ENCODE results near the gene PPP6R2.

Gene PPP6R2

DNA sequence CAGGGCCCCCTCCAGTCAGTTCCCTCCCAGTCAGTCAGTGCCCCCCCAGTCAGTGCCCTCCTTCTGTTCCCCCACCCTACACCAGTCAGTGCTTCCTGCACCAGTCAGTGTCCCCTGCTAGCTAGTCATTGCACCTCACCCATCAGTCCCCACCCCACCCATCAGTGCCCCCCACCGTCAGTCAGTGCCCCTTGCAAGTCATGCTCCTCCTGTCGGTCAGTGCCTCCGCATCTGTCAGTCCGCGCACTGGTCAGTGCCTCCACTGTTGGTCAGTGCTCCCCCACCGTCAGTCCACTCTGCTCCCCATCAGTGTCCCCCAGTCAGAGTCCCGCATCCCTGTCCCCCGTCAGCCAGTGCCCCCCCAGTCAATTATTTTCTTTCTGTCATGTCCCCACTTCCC, 3.3 kb downstream of the PPP6R2 start:
- no peak for DNase-seq (ENCODE audit: low read depth, low spot score)
- in situ Hi-C loops (cut with HindIII; ENCODE audit: low sequenced_read_pairs) = no loop called here
- TF ChIP-seq, protein P1, sequence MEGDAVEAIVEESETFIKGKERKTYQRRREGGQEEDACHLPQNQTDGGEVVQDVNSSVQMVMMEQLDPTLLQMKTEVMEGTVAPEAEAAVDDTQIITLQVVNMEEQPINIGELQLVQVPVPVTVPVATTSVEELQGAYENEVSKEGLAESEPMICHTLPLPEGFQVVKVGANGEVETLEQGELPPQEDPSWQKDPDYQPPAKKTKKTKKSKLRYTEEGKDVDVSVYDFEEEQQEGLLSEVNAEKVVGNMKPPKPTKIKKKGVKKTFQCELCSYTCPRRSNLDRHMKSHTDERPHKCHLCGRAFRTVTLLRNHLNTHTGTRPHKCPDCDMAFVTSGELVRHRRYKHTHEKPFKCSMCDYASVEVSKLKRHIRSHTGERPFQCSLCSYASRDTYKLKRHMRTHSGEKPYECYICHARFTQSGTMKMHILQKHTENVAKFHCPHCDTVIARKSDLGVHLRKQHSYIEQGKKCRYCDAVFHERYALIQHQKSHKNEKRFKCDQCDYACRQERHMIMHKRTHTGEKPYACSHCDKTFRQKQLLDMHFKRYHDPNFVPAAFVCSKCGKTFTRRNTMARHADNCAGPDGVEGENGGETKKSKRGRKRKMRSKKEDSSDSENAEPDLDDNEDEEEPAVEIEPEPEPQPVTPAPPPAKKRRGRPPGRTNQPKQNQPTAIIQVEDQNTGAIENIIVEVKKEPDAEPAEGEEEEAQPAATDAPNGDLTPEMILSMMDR (IDR thresholded peaks at IDR 0.05; ENCODE audit: low read depth, low read length) = no peak
- no peak overlapping the region for H3K4me3 ChIP-seq (ENCODE audit: low read depth, low read length)

DNA sequence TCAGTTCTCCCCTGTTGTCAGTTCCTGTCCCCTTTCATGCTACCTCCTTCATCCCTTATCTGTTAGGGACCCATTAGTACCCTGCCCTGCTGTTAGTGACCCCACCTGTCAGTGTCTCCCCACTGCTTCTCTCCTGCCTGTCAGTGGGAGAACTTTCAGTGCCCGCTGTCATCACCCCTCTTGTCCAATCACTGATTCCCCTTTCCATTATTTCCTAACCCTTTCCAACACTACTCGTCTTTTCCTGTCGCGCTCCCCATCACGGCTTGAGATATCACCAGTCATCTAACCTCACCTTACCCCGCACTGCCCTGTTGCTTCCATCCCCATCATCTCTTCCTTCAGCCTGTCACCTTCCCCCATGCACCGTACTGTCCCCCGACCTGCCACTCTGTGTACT, 4.0 kb downstream of the PPP6R2 start:
- in situ Hi-C loops (cut with HindIII; ENCODE audit: low sequenced_read_pairs) = no loop called here
- DNase-seq (ENCODE audit: low read depth, low spot score) = no peak
- no peak overlapping the region for H3K4me3 ChIP-seq (ENCODE audit: low read depth, low read length)
- TF ChIP-seq, protein P1 (IDR thresholded peaks at IDR 0.05; ENCODE audit: low read depth, low read length) = no peak

DNA sequence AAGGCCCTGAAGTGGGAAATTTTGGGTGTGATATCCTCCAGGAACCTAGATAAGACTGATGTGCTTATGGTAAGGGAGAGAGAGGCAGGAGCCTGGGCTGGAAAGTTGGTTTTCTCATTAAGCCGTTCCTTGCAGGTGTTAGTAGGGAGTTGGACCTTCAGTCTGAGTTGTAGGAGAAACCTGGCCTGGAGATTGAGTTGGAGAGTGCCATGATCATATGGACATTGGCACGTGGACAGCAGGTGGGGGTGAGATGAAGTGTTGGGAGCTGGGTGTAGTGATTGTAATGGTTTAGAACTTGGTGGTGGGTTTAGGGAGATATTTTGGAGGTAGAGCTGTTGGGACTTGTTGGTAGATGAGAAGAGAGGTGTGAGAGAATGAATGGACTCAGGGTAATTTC, 4.9 kb downstream of the PPP6R2 start:
- no peak for DNase-seq (ENCODE audit: low read depth, low spot score)
- TF ChIP-seq, protein P1 (IDR thresholded peaks at IDR 0.05; ENCODE audit: low read depth, low read length) = no peak
- no peak overlapping the region for H3K4me3 ChIP-seq (ENCODE audit: low read depth, low read length)
- in situ Hi-C loops (cut with HindIII; ENCODE audit: low sequenced_read_pairs) = no loop called here

DNA sequence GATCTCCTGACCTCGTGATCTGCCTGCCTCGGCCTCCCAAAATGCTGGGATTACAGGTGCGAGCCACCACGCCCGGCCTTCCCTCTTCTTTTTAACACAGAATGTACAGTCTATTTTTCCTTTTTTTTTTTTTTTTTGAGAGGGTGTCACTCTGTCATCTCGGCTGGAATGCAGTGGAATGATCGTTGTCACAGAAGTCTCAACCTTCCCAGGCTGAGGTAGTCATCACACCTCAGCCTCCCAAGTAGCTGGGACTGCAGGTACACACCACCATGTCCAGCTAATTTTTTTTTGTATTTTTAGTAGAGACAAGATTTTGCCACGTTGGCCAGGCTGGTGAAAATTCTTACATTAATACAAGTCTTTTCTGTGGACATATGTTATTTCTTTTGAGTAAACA, 13.1 kb downstream of the PPP6R2 start:
- TF ChIP-seq, protein P1 (IDR thresholded peaks at IDR 0.05; ENCODE audit: low read depth, low read length) = no peak
- no peak overlapping the region for H3K4me3 ChIP-seq (ENCODE audit: low read depth, low read length)
- no peak for DNase-seq (ENCODE audit: low read depth, low spot score)
- in situ Hi-C loops (cut with HindIII; ENCODE audit: low sequenced_read_pairs) = no loop called here

DNA sequence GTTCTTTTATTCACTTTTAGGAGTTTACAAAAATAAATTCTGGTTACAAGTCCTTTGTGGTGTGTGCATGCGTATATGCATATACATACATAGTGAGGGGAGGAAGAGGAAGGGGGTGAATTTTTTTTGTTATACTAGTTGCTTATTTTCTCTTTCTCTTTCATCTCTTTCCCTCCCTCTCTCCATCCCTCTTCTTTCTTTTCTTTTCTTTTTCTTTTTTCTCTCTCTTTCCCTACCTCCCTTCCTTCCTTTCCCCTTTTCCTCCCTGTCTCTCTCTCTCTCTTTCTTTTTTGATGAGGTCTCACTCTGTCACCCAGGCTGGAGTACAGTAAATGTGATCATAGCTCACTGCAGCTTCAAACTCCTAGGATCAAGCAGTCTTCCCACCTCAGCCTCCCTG, 14.1 kb downstream of the PPP6R2 start:
- no peak for DNase-seq (ENCODE audit: low read depth, low spot score)
- H3K4me3 ChIP-seq (ENCODE audit: low read depth, low read length) = no peak overlapping the region
- TF ChIP-seq, protein P1 (IDR thresholded peaks at IDR 0.05; ENCODE audit: low read depth, low read length) = no peak
- in situ Hi-C loops (cut with HindIII; ENCODE audit: low sequenced_read_pairs) = no loop called here

DNA sequence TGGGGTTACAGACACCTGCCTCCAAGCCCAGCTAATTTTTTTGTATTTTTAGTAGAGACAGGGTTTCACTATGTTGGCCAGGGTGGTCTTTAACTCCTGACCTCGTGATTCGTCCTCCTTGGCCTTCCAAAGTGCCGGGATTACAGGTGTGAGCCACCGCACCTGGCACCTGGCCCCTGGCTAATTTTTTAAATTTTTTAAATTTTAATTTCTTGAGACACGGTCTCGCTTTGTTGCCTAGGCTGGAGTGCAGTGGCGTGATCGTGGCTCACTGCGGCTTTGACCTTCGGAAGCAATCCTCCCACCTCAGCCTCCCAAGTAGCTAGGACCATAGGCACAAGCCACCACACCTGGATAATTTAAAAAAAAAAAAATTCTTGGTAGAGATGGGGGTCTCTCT, 14.6 kb downstream of the PPP6R2 start:
- DNase-seq (ENCODE audit: low read depth, low spot score) = no peak
- TF ChIP-seq, protein P1 (IDR thresholded peaks at IDR 0.05; ENCODE audit: low read depth, low read length) = no peak
- no peak overlapping the region for H3K4me3 ChIP-seq (ENCODE audit: low read depth, low read length)
- in situ Hi-C loops (cut with HindIII; ENCODE audit: low sequenced_read_pairs) = no loop called here

DNA sequence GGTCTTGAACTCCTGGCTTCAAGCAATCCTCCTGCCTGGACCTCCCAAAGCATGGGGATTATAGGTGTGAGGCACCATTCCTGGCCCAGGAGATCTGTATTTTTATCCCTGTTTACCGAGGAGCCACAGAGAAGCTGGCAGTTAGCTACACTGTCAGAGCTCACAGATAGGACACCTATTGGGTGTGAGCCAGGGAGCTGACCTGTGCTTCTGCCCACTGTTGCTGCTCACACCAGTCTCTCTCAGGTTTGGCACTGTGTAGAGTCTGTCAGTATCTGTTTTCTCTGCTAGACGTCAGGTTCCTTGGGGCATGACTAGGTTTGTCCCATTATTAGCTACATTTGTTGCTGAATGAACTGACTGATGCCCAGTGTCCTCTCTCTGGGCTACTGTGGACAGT, 17.5 kb downstream of the PPP6R2 start:
- H3K4me3 ChIP-seq (ENCODE audit: low read depth, low read length) = no peak overlapping the region
- in situ Hi-C loops (cut with HindIII; ENCODE audit: low sequenced_read_pairs) = no loop called here
- TF ChIP-seq, protein P1 (IDR thresholded peaks at IDR 0.05; ENCODE audit: low read depth, low read length) = no peak
- no peak for DNase-seq (ENCODE audit: low read depth, low spot score)
